ENCODE results near the gene XPNPEP2.

XPNPEP2 gene

DNA sequence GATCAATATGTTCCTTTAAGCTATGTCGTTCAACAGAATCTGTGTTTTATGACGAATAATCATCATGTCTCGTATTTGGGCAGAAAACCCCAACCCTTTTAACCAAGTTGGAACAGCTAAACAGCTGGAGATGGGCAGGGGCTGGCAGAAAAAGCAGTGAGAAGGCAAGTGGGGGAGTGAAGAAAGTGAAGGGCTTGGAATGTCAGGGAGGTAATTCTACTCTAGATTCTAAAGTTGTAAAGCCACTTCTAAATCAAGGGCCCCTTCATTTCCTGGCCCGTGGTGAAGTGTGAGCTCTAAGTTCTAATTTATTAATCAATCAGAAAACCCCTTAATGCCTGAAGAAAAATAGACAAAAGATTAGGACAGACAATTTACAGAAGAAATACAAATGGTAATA is 61.4 kb downstream of the XPNPEP2 start:
- no peak for DNase-seq (ENCODE audit: low spot score)

DNA sequence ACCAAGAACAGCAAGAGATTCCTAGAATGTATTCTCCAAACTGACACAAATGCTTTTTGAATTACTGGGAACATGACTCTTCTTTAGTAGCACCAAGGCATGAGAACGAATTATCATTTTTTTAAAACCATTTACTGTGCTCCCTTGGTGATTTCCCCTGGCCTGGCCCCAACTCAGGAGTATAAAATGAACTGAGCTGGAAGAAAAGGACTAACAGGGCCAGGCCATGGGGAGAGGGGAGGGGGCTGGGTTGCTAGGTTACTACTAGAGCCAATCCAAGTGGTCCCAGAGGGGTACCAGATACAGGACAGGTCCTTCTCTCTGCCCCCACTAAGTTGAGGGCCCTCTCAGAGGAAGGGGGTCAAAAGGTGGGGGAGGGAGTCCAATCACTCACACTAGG is 64.1 kb downstream of the XPNPEP2 start:
- no peak for DNase-seq (ENCODE audit: low spot score)

- DNase-seq (ENCODE audit: low spot score): no peak
Observed at GRCh38 chrX:129804806-129805205, 66.0 kb downstream of the XPNPEP2 start.

GRCh38 chrX:129808158-129808828 is 69.5 kb downstream of the XPNPEP2 start:
- no peak for DNase-seq (ENCODE audit: low spot score)

DNA sequence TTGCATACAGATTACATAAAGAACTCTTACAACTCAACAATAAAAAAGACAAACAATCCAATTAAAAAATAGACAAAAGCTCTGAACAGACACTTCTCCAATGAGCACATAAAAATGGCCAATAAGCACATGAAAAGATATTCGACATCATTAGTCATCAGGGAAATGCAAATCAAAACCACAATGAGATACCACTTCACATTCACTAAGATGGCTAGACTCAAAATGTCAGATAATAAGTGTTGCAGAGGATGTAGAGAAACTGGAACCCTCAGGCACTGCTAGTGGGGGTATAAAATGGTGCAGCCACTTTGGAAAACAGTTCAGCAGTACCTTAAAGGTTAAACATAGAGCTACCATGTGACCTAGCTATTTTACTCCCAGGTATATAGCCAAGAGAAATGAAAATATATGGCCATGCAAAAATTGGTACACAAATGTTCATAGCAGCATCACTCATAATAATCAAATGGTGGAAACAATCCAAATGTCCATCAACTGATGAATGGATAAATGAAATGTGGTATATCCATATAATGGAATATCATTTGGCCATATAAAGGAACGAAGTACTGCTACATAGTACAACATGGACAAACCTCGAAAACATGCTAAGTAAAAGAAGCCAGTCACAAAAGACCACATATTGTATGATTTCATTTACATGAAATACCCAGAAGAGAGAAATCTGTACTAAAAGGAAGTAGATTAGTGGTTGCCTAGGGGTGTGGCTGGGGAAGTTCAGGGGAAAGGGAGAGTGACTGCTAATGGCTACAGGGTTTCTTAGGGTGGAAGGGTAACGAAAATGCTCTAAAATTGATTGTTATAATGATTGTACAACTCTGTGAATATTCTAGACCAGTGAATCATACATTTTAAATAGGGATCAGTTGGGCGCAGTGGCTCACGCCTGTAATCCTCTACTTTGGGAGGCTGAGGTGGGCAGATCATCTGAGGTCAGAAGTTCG is 70.3 kb downstream of the XPNPEP2 start:
- DNase-seq (ENCODE audit: low spot score): no peak

GRCh38 chrX:129813662-129814368 is 75.0 kb downstream of the XPNPEP2 start:
- DNase-seq (ENCODE audit: low spot score): no peak

DNA sequence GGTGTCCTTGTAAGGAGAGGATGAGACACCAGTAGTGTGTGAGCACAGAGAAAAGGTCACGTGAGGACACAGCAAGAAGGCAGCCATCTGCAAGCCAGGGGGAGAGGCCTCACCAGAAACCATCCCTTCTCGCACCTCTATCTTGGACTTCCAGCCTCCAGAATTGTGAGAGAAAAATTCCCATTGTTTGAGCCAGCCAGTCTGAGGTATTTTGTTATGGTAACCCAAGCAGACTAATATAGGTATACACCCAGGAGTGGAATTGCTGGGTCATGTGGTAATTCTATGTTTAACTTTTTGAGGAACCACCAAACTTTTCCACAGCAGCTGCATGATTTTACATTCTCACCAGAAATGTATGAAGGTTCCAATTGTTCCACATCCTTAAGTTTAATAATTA is 79.3 kb downstream of the XPNPEP2 start:
- DNase-seq (ENCODE audit: low spot score): no peak

All from globus pallidus (tissue), 1 donor.